ENCODE measurements around the gene WDR62. TPM values are rescaled to one million over a fixed set of nuclear protein-coding genes. Genes with fewer than 3 reads are reported as not detected.

Gene WDR62
- polyA plus RNA-seq, 1 donor from 2014 or later, result 0.35 TPM

DNA sequence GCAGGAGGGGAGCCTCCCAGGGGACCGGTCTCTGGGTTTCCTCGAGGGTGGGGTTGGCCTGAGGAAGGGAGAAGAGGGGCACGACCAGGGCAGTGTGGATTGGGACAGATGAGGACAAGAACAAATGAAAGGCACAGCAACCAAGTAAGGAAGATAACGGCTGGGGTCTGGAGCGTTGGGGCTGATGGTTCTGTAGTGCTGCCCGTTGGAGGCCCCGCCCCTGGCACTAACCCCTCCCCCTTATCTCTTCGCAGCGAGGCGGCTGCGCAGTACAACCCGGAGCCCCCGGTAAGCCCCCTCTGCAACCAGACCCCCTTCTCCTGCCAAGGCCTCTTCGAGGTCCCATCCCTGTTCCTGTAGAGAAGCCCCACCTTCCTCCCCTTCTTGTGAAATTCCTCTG lies 87.3 kb downstream of the WDR62 start:
- Histone ChIP-seq H3K79me2 (replicated peaks; ENCODE audit: insufficient read depth, low read length) (peaks cover 9% of the 10 kb centered on the region), H3F3A (ENCODE audit: insufficient read depth, low read length, poor library complexity, severe bottlenecking) (no peaks in the 10 kb centered on the region), H3K27ac (ENCODE audit: low read length) (no peak overlapping the region), H3K4me2 (ENCODE audit: low read length) (no peak overlapping the region), H3K27me3 (ENCODE audit: insufficient read depth, low read depth, low read length) (no peaks in the 10 kb centered on the region), H3K4me3 (ENCODE audit: low read length) (peak overlapping the region; percentile 98), H3K9ac (ENCODE audit: low read length) (no peak overlapping the region), H3K36me3 (ENCODE audit: insufficient read depth, low read length) (peaks cover 13% of the 10 kb centered on the region), H3K9me3 (ENCODE audit: low read length) (no peaks in the 10 kb centered on the region), H2AFZ (ENCODE audit: low read depth, low read length) (no peak overlapping the region), H3K9me2 (ENCODE audit: insufficient read depth, low read length) (no peaks in the 10 kb centered on the region), H4K20me1 (ENCODE audit: insufficient read depth) (no peaks in the 10 kb centered on the region)
- TF ChIP-seq POLR2AphosphoS5 (IDR thresholded peaks at IDR 0.05) (no peak), CTCF (IDR thresholded peaks at IDR 0.05; ENCODE audit: poor library complexity, severe bottlenecking) (no peak), SMC3 (conservative IDR thresholded peaks at IDR 0.05; ENCODE audit: poor library complexity) (no peak), REST (IDR thresholded peaks at IDR 0.05; ENCODE audit: borderline replicate concordance) (no peak), MXI1 (conservative IDR thresholded peaks at IDR 0.05; ENCODE audit: poor library complexity, severe bottlenecking) (no peak), EZH2 (IDR thresholded peaks at IDR 0.05; ENCODE audit: borderline replicate concordance, insufficient read depth, low read length, poor library complexity, severe bottlenecking) (no peak), RAD21 (conservative IDR thresholded peaks at IDR 0.05) (no peak), TAF1 (IDR thresholded peaks at IDR 0.05; ENCODE audit: low read depth) (no peak), EP300 (conservative IDR thresholded peaks at IDR 0.05; ENCODE audit: poor library complexity, severe bottlenecking) (no peak)

GRCh38 chr19:36142496-36142895 lies 87.8 kb downstream of the WDR62 start:
- no peaks in the 10 kb centered on the region for H4K20me1 ChIP-seq (ENCODE audit: insufficient read depth)
- H3K4me2 ChIP-seq (ENCODE audit: low read length), result no peak overlapping the region
- no peaks in the 10 kb centered on the region for H3K27me3 ChIP-seq (ENCODE audit: insufficient read depth, low read depth, low read length)
- no peak overlapping the region for H3K27ac ChIP-seq (ENCODE audit: low read length)
- TF ChIP-seq TAF1 (IDR thresholded peaks at IDR 0.05; ENCODE audit: low read depth), result no peak
- TF ChIP-seq EZH2 (IDR thresholded peaks at IDR 0.05; ENCODE audit: borderline replicate concordance, insufficient read depth, low read length, poor library complexity, severe bottlenecking), result no peak
- TF ChIP-seq POLR2AphosphoS5 (IDR thresholded peaks at IDR 0.05), result no peak
- no peak for TF ChIP-seq MXI1 (conservative IDR thresholded peaks at IDR 0.05; ENCODE audit: poor library complexity, severe bottlenecking)
- no peak overlapping the region for H3K4me3 ChIP-seq (ENCODE audit: low read length)
- H3K79me2 ChIP-seq (replicated peaks; ENCODE audit: insufficient read depth, low read length), result peaks cover 9% of the 10 kb centered on the region
- H3K9me2 ChIP-seq (ENCODE audit: insufficient read depth, low read length), result no peaks in the 10 kb centered on the region
- H2AFZ ChIP-seq (ENCODE audit: low read depth, low read length), result no peak overlapping the region
- H3K9me3 ChIP-seq (ENCODE audit: low read length), result no peaks in the 10 kb centered on the region
- H3K36me3 ChIP-seq (ENCODE audit: insufficient read depth, low read length), result peaks cover 13% of the 10 kb centered on the region
- H3K9ac ChIP-seq (ENCODE audit: low read length), result no peak overlapping the region
- no peaks in the 10 kb centered on the region for H3F3A ChIP-seq (ENCODE audit: insufficient read depth, low read length, poor library complexity, severe bottlenecking)

Data from neural cell (in vitro differentiated cells).